Measurements from ENCODE around the gene RBM4. TPM values are rescaled to one million over a fixed set of nuclear protein-coding genes. Genes with fewer than 3 reads are reported as not detected.
"Not testable (repeated sequence)": the region's sequence is repeated elsewhere in the genome, so short reads cannot be mapped to it uniquely, and the experiment has no call there.

RBM4 gene
- total and polyA plus RNA-seq, 9 of the 15 experiments (the other 6 are each of a cell fraction or from before 2014, with no cell fraction given) = 81.6 to 233 (median 122) TPM

- TF ChIP-seq JUND (IDR thresholded peaks at IDR 0.05; ENCODE audit: borderline replicate concordance, low read depth, low read length) = no peak
- no peak for TF ChIP-seq JUND (tag; IDR thresholded peaks at IDR 0.05; ENCODE audit: borderline replicate concordance, low read depth, low read length)
- TF ChIP-seq FOXK2 (conservative IDR thresholded peaks at IDR 0.05 in 1 of 2, IDR thresholded peaks at IDR 0.05 in 1 of 2; ENCODE audit: low read depth in 2 of 2) = no peak; a peak in 1 of 4 replicates
- no peak for TF ChIP-seq NONO (IDR thresholded peaks at IDR 0.05; ENCODE audit: low read depth in 2 of 2, low read length in 1 of 2)
- no peak for TF ChIP-seq ZC3H8 (IDR thresholded peaks at IDR 0.05)
- TF ChIP-seq EGR1 (conservative IDR thresholded peaks at IDR 0.05) = no peak
These were observed 737 bp downstream of the RBM4 start (continued) for GRCh38 chr11:66639066-66639813.

- H3K4me2 ChIP-seq (ENCODE audit: insufficient read depth, low read length) = peak overlapping the region; percentile 84
- WGBS (ENCODE audit: insufficient coverage, low coverage, missing lambda C conversion rate) = 35% methylated on average over 7 of the region's 10 CpGs
- BruUV-seq (replicated peaks); CTCF ChIA-PET (ENCODE audit: low intra/inter-chr PET ratio); H3K27me3 ChIP-seq (ENCODE audit: control insufficient read depth in 2 of 2, insufficient read depth in 2 of 2, low read length in 2 of 2); H3K9me3 ChIP-seq (replicated peaks; ENCODE audit: control insufficient read depth, insufficient read depth, low read depth, low read length); DNase-seq (ENCODE audit: extremely low read depth in 1 of 4, low spot score in 3 of 4); in situ Hi-C loops (cut with MboI); intact Hi-C loops (cut with micrococcal nuclease); H2AFZ ChIP-seq (ENCODE audit: low read depth, low read length); H3K27ac ChIP-seq (ENCODE audit: extremely low read depth, low read depth, low read length); H3K9me1 ChIP-seq (ENCODE audit: control insufficient read depth, insufficient read depth, low read length); ATAC-seq; TF ChIP-seq CREB1 (IDR thresholded peaks at IDR 0.05): not testable (repeated sequence)
- TF ChIP-seq CBFA2T2 (conservative IDR thresholded peaks at IDR 0.05) = 0 out of 2 replicates have a peak, but pooled peaks have one; percentile 2
- TF ChIP-seq CREB1 (CRISPR knock-in tag; IDR thresholded peaks at IDR 0.05) = 0 out of 2 replicates have a peak, but pooled peaks have one; percentile 11
- peak; percentile 51; the same call in 1 of the 2 replicates for TF ChIP-seq ARID4B (CRISPR knock-in tag; IDR thresholded peaks at IDR 0.05)
- peak; percentile 35; the same call in 1 of the 2 replicates for TF ChIP-seq TFAP4 (CRISPR knock-in tag; IDR thresholded peaks at IDR 0.05; ENCODE audit: borderline replicate concordance)
- 0 out of 4 replicates have a peak, but pooled peaks of 1 of the 2 experiments have one; percentile 16 for TF ChIP-seq SIN3A (IDR thresholded peaks at IDR 0.05; ENCODE audit: borderline replicate concordance in 2 of 2, control insufficient read depth in 1 of 2, low read depth in 2 of 2, low read length in 2 of 2)
- H3K79me2 ChIP-seq (ENCODE audit: control insufficient read depth, insufficient read depth, low read length) = peaks cover 94% of the 10 kb centered on the region
- peak overlapping the region; percentile 73 for H3K4me3 ChIP-seq
- POLR2A ChIA-PET = interaction anchor here (0.8 to 26.4 kb wide), 7 partner anchors 9 to 267 kb away, joined by 3 to 387 read pairs (median 15); partner anchors contain the start of genes RBM14 and RBM4B
- peak; percentile 6 for FAIRE-seq
- H3K4me1 ChIP-seq (replicated peaks in 1 of 2; ENCODE audit: control insufficient read depth in 2 of 2, insufficient read depth in 2 of 2, low read length in 2 of 2) = peaks cover 24 to 25% of the 10 kb centered on the region in 2 experiments
- peaks cover 61% of the 10 kb centered on the region for H4K20me1 ChIP-seq (replicated peaks; ENCODE audit: control insufficient read depth, insufficient read depth, low read length)
- peaks cover 67% of the 10 kb centered on the region for H3K36me3 ChIP-seq (ENCODE audit: control insufficient read depth, insufficient read depth, low read length)
- peak overlapping the region; percentile 94 to 96; a peak in 3 of 4 replicates for H3K9ac ChIP-seq (ENCODE audit: insufficient read depth in 1 of 2, low read depth in 2 of 2, low read length in 2 of 2)
These were observed 1.4 kb downstream of the RBM4 start for GRCh38 chr11:66639814-66640340.
